OCI-M1 (cell line): ENCODE data around the gene TRABD2B.

Experiments used
- DNase-seq: peaks from one replicate; lab custom pipeline; 2025; lab: John Stamatoyannopoulos, UW

Gene TRABD2B

GRCh38 chr1:47795102-47795501, 202.1 kb downstream of the TRABD2B start:
- no peak for DNase-seq

DNA sequence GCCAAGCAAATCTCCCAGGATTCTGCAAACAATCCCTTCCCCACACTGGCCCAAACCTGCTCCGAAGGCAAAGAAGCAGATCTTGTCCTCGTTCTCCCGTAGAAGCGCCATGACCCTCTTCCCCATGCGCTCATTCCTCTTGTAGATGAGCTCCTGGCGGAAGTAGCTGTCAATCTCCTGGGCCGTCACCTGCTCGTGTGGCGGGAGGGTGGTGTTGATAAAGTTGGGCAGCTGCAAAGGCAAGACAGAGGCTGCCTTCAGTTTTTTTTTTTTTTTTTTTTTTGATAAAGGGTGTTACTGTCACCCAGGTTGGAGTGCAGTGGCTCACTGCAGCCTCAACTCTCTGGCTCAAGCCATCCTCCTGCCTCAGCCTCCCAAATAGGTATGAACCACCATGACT, 202.7 kb downstream of the TRABD2B start:
- no peak for DNase-seq

- no peak for DNase-seq
Observed at GRCh38 chr1:47794081-47794480, 203.1 kb downstream of the TRABD2B start.

DNA sequence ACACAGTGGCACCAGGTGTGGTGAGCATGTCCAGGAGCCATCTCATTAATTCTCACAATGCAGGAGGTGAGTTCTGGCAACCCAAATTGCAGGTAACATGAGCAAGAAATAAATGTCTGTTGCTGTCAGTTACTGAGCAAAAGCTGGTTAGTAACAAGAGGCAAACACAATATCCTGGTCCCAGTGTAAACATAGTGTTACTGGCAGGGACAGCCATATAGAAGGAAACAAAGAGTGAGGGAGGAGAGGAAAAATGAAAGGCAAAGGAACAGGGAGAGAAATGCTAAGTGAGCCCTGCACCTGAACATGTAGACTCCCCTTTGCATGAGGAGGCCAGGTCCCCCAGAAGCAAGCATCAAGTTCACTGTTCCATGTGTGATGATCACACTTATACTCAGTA, 203.6 kb downstream of the TRABD2B start:
- no peak for DNase-seq

GRCh38 chr1:47792779-47793178, 204.4 kb downstream of the TRABD2B start:
- DNase-seq: no peak

DNA sequence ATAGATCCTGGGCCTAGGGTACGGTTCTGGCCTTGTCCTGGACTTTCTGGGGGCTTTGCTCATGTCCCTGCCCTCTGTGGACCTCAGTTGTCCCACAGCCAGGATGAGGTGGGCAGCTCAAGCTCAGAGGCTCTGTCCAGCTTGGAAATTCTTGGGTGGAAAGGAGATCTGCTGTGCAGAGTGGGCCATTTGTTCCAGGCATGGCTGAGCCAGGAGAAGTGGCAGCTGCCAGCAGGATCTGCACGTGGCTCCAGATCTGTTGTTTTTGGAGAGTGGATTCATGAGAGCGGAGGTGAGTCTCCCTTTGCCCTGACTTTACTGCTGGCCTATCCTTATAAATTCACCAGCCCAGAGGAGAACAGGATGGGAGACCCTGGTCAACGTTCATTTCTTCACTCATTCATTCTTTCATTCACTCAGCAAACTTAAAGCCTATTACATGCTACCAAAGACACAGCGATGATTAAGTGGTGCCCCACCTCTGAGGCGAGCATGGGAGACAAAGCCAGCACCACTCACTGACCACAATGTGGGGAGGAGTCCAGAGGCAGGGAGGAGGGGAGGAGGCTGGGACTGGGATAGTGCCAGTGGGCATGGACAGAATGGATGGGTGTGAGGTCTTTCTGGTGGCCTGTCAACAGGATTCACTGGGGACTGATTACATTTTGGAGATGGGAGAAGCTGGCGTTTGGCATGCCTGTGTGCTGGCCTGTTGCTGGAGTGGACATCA, 205.1 kb downstream of the TRABD2B start:
- DNase-seq: no peak

GRCh38 chr1:47788761-47789160, 208.4 kb downstream of the TRABD2B start:
- DNase-seq: no peak

GRCh38 chr1:47787560-47787959, 209.6 kb downstream of the TRABD2B start:
- DNase-seq: no peak

DNA sequence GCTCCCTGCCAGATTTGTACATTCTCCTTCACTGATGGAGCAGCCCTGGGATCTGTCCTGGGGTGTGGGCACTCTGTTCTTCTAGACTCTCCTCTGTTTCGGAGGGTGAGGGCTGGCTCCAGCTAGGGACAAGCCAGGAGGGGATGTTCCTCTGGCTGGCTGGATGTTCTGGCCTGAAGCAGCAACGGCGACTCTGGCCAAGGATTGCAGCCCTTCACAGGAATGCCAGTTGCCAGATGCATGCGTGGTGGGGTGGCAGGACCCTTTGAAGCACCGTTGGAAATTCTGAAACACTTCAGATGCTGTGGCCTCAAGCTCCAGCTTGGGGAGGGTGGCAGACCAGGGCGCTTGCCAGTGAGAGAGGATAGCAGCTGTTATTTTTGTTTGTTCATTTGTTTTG, 210.9 kb downstream of the TRABD2B start:
- DNase-seq: no peak

- DNase-seq: no peak
Observed at GRCh38 chr1:47785561-47786271, 211.5 kb downstream of the TRABD2B start.

GRCh38 chr1:47785118-47785517, 212.1 kb downstream of the TRABD2B start:
- no peak for DNase-seq

GRCh38 chr1:47784497-47784822, 212.7 kb downstream of the TRABD2B start:
- DNase-seq: no peak

- DNase-seq: no peak
Observed at GRCh38 chr1:47783638-47784496, 213.3 kb downstream of the TRABD2B start.

DNA sequence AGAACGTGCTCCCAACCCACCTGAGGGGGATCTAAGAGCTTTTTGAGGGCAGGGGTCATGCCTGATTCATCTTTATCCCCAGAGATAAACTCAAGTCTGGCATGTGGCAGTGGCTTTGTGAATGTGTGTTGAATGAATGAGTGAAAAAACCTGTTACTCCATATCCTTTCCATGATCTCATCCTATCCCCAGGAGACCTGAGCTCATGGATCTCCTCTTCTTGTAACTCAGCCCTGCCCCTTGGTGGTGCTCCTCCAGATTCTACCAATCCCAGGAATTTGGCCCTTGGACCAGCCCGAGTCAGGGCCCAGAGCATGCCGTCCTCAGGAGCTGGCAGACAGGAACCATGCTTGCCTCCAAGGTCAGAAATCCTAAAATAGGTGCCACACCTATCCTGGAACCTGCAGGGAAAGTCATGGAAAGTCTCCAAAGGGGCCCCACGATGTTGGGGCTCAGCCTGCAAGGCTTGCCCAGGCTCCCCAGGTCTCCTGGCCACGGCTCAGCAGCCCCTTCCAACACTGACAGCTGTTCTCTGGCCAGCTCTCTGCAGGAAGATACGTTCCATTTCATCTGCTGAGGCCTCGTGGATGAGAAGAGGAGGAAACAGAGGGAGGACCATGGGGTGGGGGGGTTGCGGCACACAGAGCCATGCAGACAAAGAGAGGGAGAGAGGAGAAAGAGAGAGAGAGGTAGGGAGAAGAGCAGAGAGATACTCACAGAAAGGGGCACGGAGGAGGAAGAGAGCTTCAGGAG, 214.6 kb downstream of the TRABD2B start:
- no peak for DNase-seq

- DNase-seq: no peak
Observed at GRCh38 chr1:47781171-47781959, 215.8 kb downstream of the TRABD2B start.

DNA sequence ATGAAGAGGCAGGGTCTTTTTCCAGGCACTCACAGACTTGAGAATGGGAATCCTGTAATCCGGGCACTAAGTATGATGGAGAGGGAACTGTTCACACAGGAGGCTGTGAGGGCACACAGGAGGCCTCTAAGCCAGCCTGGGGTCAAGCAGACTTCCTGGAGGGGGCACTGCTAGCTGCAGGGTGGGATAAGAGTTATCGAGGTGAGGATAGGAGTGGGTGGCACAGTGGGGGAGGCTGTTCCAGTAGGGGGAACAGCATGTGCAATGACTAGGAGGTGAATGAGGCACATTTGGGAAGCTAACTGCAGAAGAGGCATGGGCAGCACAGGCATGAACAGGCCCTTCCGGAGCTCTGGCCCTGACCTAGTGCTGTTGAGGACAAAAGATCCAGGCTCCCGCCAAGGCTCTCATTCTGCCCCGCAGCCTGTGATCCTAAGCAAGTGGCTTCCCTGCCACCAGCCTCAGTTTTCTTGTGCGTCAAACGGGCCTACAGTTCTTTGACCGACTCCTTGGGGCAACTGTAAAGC, 216.7 kb downstream of the TRABD2B start:
- DNase-seq: no peak

DNA sequence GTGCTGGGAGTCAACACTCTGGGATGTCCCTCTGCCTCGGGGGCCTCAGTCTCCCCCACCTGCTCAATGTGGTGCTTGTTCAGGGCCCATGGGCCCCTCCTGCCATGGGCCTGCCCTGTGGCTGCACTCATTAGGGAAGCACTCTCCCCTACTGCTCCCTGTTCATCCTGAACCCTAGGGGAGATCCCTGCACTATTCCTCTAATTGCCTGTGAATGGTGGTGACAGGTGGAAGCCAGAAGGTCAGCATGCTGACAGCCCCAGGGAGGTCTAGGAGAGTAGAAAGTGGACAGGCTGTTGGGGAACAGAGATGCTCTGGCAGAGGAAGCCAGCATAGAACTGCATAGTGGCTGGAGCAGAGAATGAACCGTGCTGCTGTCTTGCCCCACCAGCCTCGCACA, 217.6 kb downstream of the TRABD2B start:
- no peak for DNase-seq

DNA sequence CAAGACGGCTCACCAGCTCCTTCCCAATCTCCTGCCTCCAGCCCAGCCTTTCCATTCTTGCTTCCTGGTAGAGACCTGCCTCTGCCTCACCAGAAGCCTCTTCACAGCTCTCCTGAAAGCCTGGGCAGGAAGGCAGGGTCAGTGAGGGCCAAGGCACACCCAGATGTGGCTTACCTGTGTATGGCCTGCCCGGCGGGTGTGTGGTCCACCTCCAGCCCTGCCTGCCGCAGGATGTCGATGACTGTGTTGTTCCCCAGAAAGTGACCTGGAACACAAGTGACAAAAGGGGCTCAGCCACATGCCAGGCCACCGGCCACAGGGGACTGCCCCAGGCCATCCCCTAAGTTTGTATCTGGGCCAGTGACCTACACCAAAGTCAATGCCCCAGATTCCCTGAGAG, 218.9 kb downstream of the TRABD2B start:
- DNase-seq: no peak

- no peak for DNase-seq
Observed at GRCh38 chr1:47777322-47777721, 219.9 kb downstream of the TRABD2B start.

GRCh38 chr1:47776667-47777131, 220.5 kb downstream of the TRABD2B start:
- no peak for DNase-seq
